ENCODE results near the gene TESK1. TPM values are rescaled to one million over a fixed set of nuclear protein-coding genes. Genes with fewer than 3 reads are reported as not detected.

The TESK1 gene
- total RNA-seq, 1 donor from 2014 or later: 5.2 TPM

GRCh38 chr9:35560625-35561337 lies 44.3 kb upstream of the TESK1 start:
- Mint-ChIP-seq H3K27ac (no peak overlapping the region), H3K9me3 (no peaks in the 10 kb centered on the region), H3K4me3 (no peak overlapping the region), H3K4me1 (peaks cover 13% of the 10 kb centered on the region), H3K36me3 (peaks cover 8% of the 10 kb centered on the region), H3K27me3 (ENCODE audit: insufficient read depth, low read depth) (peaks cover 6% of the 10 kb centered on the region)
- Histone ChIP-seq H3K36me3 (no peaks in the 10 kb centered on the region), H3K9ac (no peak overlapping the region), H3K4me1 (peaks cover 10% of the 10 kb centered on the region), H4K20me1 (ENCODE audit: low read depth) (no peaks in the 10 kb centered on the region), H3K27ac (no peak overlapping the region), H3K27me3 (no peaks in the 10 kb centered on the region), H2AFZ (replicated peaks) (no peak overlapping the region), H3K79me2 (ENCODE audit: low read depth) (no peaks in the 10 kb centered on the region), H3K4me3 (no peak overlapping the region), H3K4me2 (no peak overlapping the region), H3F3A (ENCODE audit: low read depth) (no peaks in the 10 kb centered on the region), H3K9me3 (ENCODE audit: low read depth) (no peaks in the 10 kb centered on the region)
- no peak for TF ChIP-seq EZH2phosphoT487 (IDR thresholded peaks at IDR 0.05)
- TF ChIP-seq CTCF (IDR thresholded peaks at IDR 0.05): no peak
- TF ChIP-seq EZH2 (IDR thresholded peaks at IDR 0.05): no peak
- DNase-seq (ENCODE audit: low spot score): no peak

- no peak overlapping the region for H3K4me3 ChIP-seq
- no peaks in the 10 kb centered on the region for H3K9me3 Mint-ChIP-seq
- H3K79me2 ChIP-seq (ENCODE audit: low read depth): no peaks in the 10 kb centered on the region
- H3K9me3 ChIP-seq (ENCODE audit: low read depth): no peaks in the 10 kb centered on the region
- no peak overlapping the region for H3K9ac ChIP-seq
- H3K36me3 ChIP-seq: no peaks in the 10 kb centered on the region
- H3K4me2 ChIP-seq: no peak overlapping the region
- no peak for DNase-seq (ENCODE audit: low spot score)
- no peak overlapping the region for H3K27ac Mint-ChIP-seq
- H3K27ac ChIP-seq: no peak overlapping the region
- peaks cover 6% of the 10 kb centered on the region for H3K27me3 Mint-ChIP-seq (ENCODE audit: insufficient read depth, low read depth)
- H4K20me1 ChIP-seq (ENCODE audit: low read depth): no peaks in the 10 kb centered on the region
- no peak overlapping the region for H3K4me3 Mint-ChIP-seq
- H3K4me1 ChIP-seq: peaks cover 10% of the 10 kb centered on the region
- TF ChIP-seq EZH2phosphoT487 (IDR thresholded peaks at IDR 0.05): no peak
- no peak for TF ChIP-seq CTCF (IDR thresholded peaks at IDR 0.05)
- TF ChIP-seq EZH2 (IDR thresholded peaks at IDR 0.05): no peak
- no peaks in the 10 kb centered on the region for H3F3A ChIP-seq (ENCODE audit: low read depth)
- no peak overlapping the region for H2AFZ ChIP-seq (replicated peaks)
- H3K36me3 Mint-ChIP-seq: peaks cover 8% of the 10 kb centered on the region
- H3K27me3 ChIP-seq: no peaks in the 10 kb centered on the region
- H3K4me1 Mint-ChIP-seq: peaks cover 13% of the 10 kb centered on the region
Observed at GRCh38 chr9:35561468-35562261, 43.4 kb upstream of the TESK1 start.

- Mint-ChIP-seq H3K4me1 (peaks cover 13% of the 10 kb centered on the region), H3K4me3 (peak overlapping the region; percentile 55), H3K9me3 (no peaks in the 10 kb centered on the region), H3K27me3 (ENCODE audit: insufficient read depth, low read depth) (peaks cover 6% of the 10 kb centered on the region), H3K27ac (peak overlapping the region; percentile 89), H3K36me3 (peaks cover 5% of the 10 kb centered on the region)
- no peak overlapping the region for H3K9ac ChIP-seq
- H3K4me2 ChIP-seq: peak overlapping the region; percentile 38
- no peak for DNase-seq (ENCODE audit: low spot score)
- no peaks in the 10 kb centered on the region for H3F3A ChIP-seq (ENCODE audit: low read depth)
- no peak overlapping the region for H3K27ac ChIP-seq
- no peaks in the 10 kb centered on the region for H3K27me3 ChIP-seq
- peak overlapping the region; percentile 68 for H2AFZ ChIP-seq (replicated peaks)
- no peak for TF ChIP-seq EZH2 (IDR thresholded peaks at IDR 0.05)
- no peaks in the 10 kb centered on the region for H4K20me1 ChIP-seq (ENCODE audit: low read depth)
- no peaks in the 10 kb centered on the region for H3K36me3 ChIP-seq
- H3K4me1 ChIP-seq: peaks cover 10% of the 10 kb centered on the region
- no peaks in the 10 kb centered on the region for H3K9me3 ChIP-seq (ENCODE audit: low read depth)
- no peaks in the 10 kb centered on the region for H3K79me2 ChIP-seq (ENCODE audit: low read depth)
- no peak overlapping the region for H3K4me3 ChIP-seq
Observed at GRCh38 chr9:35562895-35563780, 41.9 kb upstream of the TESK1 start.

Data from neural progenitor cell (in vitro differentiated cells).